ENCODE data around the gene BRF1. TPM values are rescaled to one million over a fixed set of nuclear protein-coding genes. Genes with fewer than 3 reads are reported as not detected.

Gene BRF1
- total and polyA plus RNA-seq, 2 donors from 2014 or later = 19.3 to 34.1 TPM

DNA sequence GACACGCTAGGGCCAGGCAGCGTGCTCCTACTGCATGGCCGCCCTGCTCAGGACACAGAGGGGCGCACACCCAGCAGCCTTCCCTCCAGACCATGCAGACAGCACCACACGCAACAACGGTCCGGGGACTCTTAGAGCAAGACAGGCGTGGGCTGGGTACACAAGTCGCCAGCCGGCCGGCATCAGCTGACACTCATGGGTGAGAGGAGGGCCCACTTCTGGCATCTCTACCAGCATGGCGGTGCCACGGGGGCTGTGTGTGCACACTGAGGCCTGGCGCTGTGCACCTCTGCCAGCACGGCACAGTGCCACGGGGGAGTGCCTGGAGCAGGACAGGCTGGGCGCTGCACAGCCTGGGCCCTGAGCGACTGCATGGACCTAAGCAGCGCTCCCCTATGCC is 59.2 kb downstream of the BRF1 start:
- H3K27me3 ChIP-seq (ENCODE audit: control insufficient read depth, insufficient read depth, low read length) = no peaks in the 10 kb centered on the region
- no peaks in the 10 kb centered on the region for H3K9me3 ChIP-seq (ENCODE audit: control insufficient read depth in 2 of 3, insufficient read depth in 1 of 3, low read length in 3 of 3)
- no peak overlapping the region for H3K27ac ChIP-seq (ENCODE audit: low read depth in 2 of 2, low read length in 2 of 2)
- peaks cover 0 to 4% (median 0%) of the 10 kb centered on the region in 3 donors for H3K36me3 ChIP-seq (ENCODE audit: control insufficient read depth in 2 of 3, insufficient read depth in 3 of 3, low read length in 3 of 3)
- DNase-seq = peak in 1 of 5 donors; percentile 66
- no peak overlapping the region for H3K4me3 ChIP-seq (ENCODE audit: low read length in 3 of 3)
- no peaks in the 10 kb centered on the region for H3K4me1 ChIP-seq (ENCODE audit: control insufficient read depth in 2 of 3, insufficient read depth in 2 of 3, low read depth in 1 of 3, low read length in 3 of 3)
- no peak overlapping the region for H3K9ac ChIP-seq (ENCODE audit: low read length in 3 of 3)
- FAIRE-seq = no peak
- TF ChIP-seq, protein P1, sequence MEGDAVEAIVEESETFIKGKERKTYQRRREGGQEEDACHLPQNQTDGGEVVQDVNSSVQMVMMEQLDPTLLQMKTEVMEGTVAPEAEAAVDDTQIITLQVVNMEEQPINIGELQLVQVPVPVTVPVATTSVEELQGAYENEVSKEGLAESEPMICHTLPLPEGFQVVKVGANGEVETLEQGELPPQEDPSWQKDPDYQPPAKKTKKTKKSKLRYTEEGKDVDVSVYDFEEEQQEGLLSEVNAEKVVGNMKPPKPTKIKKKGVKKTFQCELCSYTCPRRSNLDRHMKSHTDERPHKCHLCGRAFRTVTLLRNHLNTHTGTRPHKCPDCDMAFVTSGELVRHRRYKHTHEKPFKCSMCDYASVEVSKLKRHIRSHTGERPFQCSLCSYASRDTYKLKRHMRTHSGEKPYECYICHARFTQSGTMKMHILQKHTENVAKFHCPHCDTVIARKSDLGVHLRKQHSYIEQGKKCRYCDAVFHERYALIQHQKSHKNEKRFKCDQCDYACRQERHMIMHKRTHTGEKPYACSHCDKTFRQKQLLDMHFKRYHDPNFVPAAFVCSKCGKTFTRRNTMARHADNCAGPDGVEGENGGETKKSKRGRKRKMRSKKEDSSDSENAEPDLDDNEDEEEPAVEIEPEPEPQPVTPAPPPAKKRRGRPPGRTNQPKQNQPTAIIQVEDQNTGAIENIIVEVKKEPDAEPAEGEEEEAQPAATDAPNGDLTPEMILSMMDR (IDR thresholded peaks at IDR 0.05; ENCODE audit: borderline replicate concordance, extremely low read depth, insufficient read depth) = no peak
- intact Hi-C loops (cut with DNase I) = no loop called here

DNA sequence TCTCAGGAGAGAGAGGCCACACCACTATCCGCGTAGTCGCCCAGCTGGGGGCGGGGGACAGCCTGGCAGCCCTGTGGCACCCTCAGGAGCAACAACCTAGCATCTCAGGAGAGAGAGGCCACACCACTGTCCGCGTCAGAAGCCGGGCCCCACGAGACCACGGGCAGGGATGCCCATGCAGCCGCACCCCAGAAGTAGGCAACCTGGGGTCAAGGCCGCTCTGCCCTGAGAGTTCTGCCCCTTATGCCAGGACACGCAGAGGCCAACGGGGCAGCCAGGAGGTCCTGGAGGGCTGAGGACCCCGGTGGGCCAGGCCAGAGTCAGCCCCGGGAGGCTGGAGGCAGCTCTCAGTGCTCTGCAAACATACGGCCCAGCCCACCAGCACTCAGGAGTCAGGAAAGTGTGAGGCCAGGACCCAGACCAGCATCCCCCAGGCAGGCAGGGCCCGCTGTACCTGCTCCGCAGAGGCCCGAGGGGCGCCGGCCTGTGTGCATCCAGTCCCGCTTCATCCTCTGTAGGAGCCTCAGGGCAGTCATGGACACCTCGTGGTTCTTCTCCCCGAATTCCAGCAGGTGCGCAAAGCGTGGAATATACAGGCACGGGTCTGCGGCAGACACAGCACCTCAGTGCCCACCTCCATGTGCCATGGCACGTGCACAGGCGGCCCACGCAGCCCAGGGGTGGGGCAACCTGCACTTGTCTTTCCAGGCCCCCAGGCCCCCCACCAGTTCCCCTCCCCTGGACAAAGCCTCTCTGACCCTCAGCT is 59.8 kb downstream of the BRF1 start:
- no peak overlapping the region for H3K27ac ChIP-seq (ENCODE audit: low read depth in 2 of 2, low read length in 2 of 2)
- no peaks in the 10 kb centered on the region for H3K9me3 ChIP-seq (ENCODE audit: control insufficient read depth in 2 of 3, insufficient read depth in 1 of 3, low read length in 3 of 3)
- TF ChIP-seq, protein P1 (IDR thresholded peaks at IDR 0.05; ENCODE audit: borderline replicate concordance, extremely low read depth, insufficient read depth) = no peak
- H3K9ac ChIP-seq (ENCODE audit: low read length in 3 of 3) = no peak overlapping the region
- peak in 1 of 5 donors; percentile 64 for DNase-seq
- H3K36me3 ChIP-seq (ENCODE audit: control insufficient read depth in 2 of 3, insufficient read depth in 3 of 3, low read length in 3 of 3) = peaks cover 0 to 3% (median 0%) of the 10 kb centered on the region in 3 donors
- H3K4me3 ChIP-seq (ENCODE audit: low read length in 3 of 3) = no peak overlapping the region
- FAIRE-seq = no peak
- no peaks in the 10 kb centered on the region for H3K27me3 ChIP-seq (ENCODE audit: control insufficient read depth, insufficient read depth, low read length)
- intact Hi-C loops (cut with DNase I) = no loop called here
- H3K4me1 ChIP-seq (ENCODE audit: control insufficient read depth in 2 of 3, insufficient read depth in 2 of 3, low read depth in 1 of 3, low read length in 3 of 3) = no peaks in the 10 kb centered on the region

DNA sequence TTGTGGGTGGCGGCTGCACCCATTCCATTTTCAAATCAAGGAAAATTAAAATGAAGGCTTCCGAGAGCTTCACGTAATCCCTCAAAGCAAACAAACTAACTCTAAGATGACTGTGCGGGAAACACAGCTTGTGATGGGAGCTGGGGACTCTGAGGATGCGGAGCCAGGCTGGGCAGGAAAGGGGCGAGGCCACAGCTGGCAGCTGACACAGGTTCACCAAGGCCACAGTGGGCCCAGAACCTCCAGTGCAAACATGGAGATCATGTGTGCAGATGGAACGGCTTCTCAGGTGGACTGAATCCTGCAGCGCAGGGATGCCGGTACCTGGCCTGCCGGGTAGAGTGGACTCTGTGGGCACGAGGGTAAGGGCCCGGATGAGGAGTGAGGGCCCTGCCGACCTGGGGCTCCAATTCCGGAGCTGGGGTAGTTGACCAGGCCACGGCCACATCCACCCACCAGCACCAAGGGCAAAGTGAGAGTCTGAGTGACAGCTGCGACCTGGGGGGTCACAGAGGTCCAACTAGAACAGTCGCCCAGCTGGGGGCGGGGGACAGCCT is 71.6 kb downstream of the BRF1 start:
- H3K27me3 ChIP-seq (ENCODE audit: control insufficient read depth, insufficient read depth, low read length) = no peaks in the 10 kb centered on the region
- intact Hi-C loops (cut with DNase I) = no loop called here
- no peak overlapping the region for H3K9ac ChIP-seq (ENCODE audit: low read length in 3 of 3)
- H3K4me3 ChIP-seq (ENCODE audit: low read length in 3 of 3) = no peak overlapping the region
- no peak for FAIRE-seq
- H3K36me3 ChIP-seq (ENCODE audit: control insufficient read depth in 2 of 3, insufficient read depth in 3 of 3, low read length in 3 of 3) = peaks cover 0 to 6% (median 0%) of the 10 kb centered on the region in 3 donors
- DNase-seq = peak in 1 of 5 donors; percentile 55
- peaks cover 0 to 5% (median under 1%) of the 10 kb centered on the region in 3 donors for H3K4me1 ChIP-seq (ENCODE audit: control insufficient read depth in 2 of 3, insufficient read depth in 2 of 3, low read depth in 1 of 3, low read length in 3 of 3)
- H3K9me3 ChIP-seq (ENCODE audit: control insufficient read depth in 2 of 3, insufficient read depth in 1 of 3, low read length in 3 of 3) = no peaks in the 10 kb centered on the region
- TF ChIP-seq, protein P1 (IDR thresholded peaks at IDR 0.05; ENCODE audit: borderline replicate concordance, extremely low read depth, insufficient read depth) = no peak
- H3K27ac ChIP-seq (ENCODE audit: low read depth in 2 of 2, low read length in 2 of 2) = no peak overlapping the region

Measured in kidney (tissue), 14 donors.